Measurements from ENCODE around the gene BCL2L14.

Gene BCL2L14, protein sequence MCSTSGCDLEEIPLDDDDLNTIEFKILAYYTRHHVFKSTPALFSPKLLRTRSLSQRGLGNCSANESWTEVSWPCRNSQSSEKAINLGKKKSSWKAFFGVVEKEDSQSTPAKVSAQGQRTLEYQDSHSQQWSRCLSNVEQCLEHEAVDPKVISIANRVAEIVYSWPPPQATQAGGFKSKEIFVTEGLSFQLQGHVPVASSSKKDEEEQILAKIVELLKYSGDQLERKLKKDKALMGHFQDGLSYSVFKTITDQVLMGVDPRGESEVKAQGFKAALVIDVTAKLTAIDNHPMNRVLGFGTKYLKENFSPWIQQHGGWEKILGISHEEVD

GRCh38 chr12:12070674-12071656 is at the start of gene BCL2L14:
Gene BCL2L14 (plus strand): TSS chr12:12070939. CDS start chr12:12079306, 8,367 bp downstream.
- DNase-seq (ENCODE audit: low read depth in 3 of 3): no peak

DNA sequence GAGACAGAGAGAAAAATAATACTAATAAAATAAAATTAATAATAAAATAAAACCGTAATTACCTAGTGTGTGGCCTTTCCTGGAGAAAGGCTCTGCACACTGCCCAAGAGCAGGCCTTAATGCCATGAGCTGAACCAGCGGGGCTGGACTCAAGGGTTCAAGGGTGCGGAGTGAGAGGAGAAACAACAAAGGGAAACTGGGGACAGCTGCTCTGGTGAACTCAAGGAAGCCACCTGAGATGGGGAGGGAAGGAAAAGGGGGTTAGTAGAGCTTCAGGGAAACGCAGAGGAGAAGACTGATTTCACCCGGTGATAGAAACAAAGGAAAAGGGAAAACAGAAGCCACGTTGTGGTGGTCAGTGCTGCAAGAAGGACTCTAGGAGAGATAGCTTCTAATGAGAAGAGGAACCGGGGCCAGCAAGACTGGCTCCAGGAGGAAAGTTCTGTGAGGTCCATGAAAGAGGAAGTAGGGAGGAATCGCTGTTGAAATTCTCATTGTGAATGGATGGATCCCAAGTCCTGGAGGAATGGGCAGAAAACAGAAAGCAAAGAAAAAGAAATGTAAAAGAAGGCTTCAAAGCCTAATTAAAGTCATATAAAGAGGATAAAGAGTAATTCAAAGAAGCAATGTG is 48.3 kb upstream of the BCL2L14 start:
- no peak for DNase-seq (ENCODE audit: low read depth in 3 of 3)

GRCh38 chr12:12023456-12023855 is 47.3 kb upstream of the BCL2L14 start:
- DNase-seq (ENCODE audit: low read depth in 3 of 3): no peak

GRCh38 chr12:12024911-12025682 is 45.6 kb upstream of the BCL2L14 start:
- DNase-seq (ENCODE audit: low read depth in 3 of 3): no peak

GRCh38 chr12:12025799-12026386 is 44.8 kb upstream of the BCL2L14 start:
- DNase-seq (ENCODE audit: low read depth in 3 of 3): no peak

DNA sequence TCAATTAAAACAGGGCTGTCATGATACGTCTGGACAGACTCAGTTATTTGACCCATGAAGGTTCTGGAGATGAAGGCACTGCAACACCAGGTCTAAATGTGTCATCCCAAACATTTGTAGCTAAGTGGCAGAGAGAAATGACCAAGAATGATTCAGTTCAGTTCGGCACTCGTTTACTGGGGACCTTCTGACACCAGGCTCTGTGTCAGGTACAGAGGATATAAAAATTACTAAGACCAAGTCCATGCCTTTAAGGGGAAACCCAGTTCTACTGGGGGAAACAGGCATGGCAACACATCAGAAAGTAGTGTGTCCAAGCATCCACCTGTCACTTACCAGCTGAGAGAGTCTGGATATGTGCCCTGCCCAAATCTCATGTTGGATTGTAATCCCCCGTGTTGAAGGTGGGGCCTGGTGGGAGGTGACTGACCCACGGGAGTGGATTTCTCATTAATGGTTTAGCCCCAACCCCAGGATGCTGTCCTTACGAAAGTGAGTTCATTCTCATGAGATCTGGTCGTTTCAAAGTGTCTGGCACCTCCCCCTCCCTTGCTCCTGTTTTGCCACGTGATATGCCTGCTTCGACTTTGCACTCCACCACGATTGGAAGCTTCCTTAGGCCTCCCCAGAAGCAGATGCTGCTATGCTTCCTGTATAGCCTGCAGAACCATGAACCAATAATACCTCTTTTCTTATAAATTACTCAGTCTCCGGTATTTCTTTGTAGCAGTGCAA is 41.9 kb upstream of the BCL2L14 start:
- no peak for DNase-seq (ENCODE audit: low read depth in 3 of 3)

DNA sequence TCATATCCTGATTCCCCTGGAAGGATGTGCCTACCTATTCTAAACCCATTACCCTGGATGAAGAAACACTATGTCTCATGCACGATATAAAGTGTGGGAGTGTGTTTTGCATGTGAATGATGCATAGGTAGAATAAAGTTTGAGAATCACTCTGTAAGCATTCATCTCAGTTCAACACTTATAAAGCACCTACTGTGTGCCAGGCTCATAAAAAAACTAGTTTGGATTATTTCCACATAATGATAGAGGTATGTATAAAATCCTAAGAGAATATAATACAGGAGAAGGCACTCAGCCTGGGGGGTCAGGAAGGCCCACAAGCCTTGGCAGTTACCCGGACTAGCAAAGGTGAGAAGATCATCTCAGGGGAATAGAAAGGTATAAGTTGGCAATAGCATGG is 41.1 kb upstream of the BCL2L14 start:
- DNase-seq (ENCODE audit: low read depth in 3 of 3): no peak

DNA sequence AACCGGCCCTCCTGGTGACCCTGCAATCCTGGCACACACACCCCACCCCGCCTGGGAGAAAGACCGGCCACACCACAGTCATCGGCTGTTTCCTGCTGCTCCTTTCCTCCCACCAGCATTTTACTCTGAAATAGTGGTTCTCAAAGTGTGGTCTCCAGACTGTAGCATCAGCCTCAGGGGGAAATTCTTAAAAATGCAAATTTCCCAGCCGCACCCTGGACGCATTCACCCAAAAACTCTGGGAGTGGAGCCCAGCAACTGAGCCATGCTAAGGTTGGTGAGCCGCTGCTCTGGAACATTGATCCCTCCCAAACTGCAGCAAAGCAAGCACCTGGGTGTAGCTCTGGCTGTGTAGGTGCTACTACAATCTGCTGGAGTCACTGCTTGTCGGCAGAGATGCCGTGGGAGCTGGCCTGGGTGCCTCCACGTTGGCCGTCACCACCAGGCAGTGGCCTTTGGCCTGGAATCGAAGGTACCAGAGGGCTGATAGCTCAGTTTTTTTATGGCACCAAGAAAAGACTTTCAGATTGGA is 38.4 kb upstream of the BCL2L14 start:
- DNase-seq (ENCODE audit: low read depth in 3 of 3): no peak

GRCh38 chr12:12032851-12033797 is 37.6 kb upstream of the BCL2L14 start:
- peak in 1 of 3 donors; percentile 60 for DNase-seq (ENCODE audit: low read depth in 3 of 3)

GRCh38 chr12:12033824-12034223 is 36.9 kb upstream of the BCL2L14 start:
- no peak for DNase-seq (ENCODE audit: low read depth in 3 of 3)

GRCh38 chr12:12034344-12034743 is 36.4 kb upstream of the BCL2L14 start:
- DNase-seq (ENCODE audit: low read depth in 3 of 3): no peak

DNA sequence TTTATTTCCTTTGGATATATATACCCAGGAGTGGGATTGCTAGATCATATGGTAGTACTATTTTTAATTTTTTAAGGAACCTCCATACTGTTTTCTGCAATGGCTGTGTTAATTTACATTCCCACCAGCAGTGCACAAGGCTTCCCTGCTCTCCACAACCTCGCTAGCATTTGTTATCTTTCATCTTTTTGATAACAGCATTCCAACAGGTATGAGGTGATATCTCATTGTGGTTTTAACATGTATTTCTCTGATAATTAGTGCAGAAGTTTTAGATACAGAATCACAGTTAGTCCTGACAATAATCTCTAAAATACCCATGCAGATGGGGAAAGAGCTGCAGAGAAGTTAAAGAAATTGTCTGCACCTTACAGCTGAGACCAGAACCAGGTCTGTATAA is 35.5 kb upstream of the BCL2L14 start:
- DNase-seq (ENCODE audit: low read depth in 3 of 3): no peak

DNA sequence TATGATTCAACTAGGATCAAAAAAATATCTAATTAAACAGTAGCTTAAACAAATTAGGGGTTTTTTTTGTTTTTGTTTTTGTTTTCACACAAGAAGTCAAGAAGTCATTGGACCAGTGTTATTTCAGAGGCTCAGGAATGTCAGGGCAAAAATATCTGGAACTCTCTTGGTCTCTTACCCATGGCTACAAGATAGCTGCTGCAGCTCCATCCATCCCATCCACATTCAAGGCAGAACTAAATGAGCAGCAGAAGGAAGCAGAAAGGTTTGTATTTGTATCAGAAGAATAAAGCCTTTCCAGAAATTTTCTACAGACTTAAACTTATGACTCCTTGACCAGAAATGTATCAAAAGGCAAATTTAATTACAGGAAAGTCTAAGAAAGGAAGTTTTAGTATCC is 33.8 kb upstream of the BCL2L14 start:
- no peak for DNase-seq (ENCODE audit: low read depth in 3 of 3)

DNA sequence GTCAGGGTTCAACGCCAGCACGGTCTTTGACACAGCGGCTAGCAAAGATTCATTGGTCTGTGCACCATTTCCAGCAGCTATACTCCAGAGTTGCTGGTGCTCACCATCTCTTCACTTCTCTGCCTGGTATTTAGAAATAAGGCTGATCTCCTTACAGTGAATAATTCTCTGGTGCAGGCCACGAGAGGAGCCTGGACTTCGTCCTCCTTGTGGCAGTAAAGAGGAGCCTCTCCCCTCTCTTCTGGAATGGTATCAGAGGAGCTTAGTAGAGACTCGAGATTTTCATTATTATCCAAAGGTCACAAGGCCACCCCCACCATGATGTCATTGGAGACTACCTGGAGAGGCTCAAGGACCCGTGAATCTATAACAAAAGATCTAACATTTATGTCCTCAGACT is 30.8 kb upstream of the BCL2L14 start:
- no peak for DNase-seq (ENCODE audit: low read depth in 3 of 3)

- DNase-seq (ENCODE audit: low read depth in 3 of 3): no peak
Observed at GRCh38 chr12:12046401-12046800, 24.3 kb upstream of the BCL2L14 start.

DNA sequence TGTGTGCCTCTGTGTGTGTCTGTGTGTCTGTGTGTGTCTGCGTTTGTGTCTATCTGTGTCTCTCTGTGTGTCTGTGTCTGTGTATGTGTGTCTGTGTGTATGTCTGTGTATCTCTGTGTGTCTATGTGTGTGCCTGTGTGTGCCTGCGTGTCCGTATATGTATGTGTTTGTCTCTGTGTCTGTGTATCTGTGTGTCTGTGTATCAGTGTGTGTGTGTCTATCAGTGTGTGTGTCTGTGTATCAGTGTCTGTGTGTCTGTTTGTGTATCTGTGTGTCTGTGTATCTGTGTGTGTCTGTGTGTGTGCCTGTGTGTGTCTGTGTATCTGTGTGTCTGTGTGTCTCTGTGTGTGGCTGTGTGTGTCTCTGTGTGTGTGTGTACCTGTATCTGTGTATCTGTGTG is 23.1 kb upstream of the BCL2L14 start:
- no peak for DNase-seq (ENCODE audit: low read depth in 3 of 3)

DNA sequence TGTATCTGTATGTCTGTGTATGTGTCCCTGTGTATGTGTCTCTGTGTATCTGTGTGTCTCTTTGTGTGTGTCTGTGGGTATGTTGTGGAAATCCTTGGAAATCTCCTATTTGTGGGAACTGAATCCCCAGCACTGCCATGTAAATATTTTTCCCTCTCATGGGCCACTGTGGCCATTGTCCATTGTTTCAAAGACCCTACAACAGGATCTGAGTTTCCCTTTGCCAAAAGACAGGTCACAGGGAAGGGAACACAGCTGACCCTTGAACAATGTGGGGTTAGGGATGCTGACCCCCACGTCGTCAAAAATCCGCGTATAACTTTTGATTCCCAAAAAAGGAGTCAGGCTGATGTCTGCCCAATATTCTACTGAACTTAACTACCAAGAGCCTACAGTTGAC is 22.5 kb upstream of the BCL2L14 start:
- DNase-seq (ENCODE audit: low read depth in 3 of 3): no peak

DNA sequence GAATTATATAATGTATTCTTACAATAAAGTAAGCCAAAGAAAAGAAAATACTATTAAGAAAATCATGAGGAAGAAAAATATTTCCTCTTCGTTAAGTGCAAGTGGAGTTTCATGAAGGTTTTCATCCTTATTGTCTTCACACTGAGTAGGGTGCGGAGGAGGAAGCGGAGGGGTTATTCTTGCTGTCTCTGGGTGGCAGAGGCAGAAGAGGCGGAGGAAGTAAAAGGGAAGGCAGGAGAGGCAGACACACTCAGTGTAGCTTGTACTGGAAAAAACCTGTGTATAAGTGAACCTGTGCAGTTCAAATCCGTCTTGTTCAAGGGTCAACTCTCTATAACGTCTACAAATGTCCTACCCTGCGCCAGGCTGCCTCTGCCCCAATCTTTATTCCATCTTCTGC is 22.0 kb upstream of the BCL2L14 start:
- DNase-seq (ENCODE audit: low read depth in 3 of 3): no peak

GRCh38 chr12:12051668-12052067 is 19.1 kb upstream of the BCL2L14 start:
- no peak for DNase-seq (ENCODE audit: low read depth in 3 of 3)
